HG02973 (cell line): ENCODE measurements around the gene AHCYL2.

Experiments
- ATAC-seq: cut with Tn5 transposase; IDR thresholded peaks from one replicate; pipeline ENCODE4 v1.9.1; 2021; ENCODE audit warnings: moderate library complexity; ENCODE audit not compliant: unreplicated experiment

AHCYL2 gene

GRCh38 chr7:129224251-129225205 is at the start of gene AHCYL2:
Gene AHCYL2, plus strand, starts transcription at chr7:129225030.
- peak; percentile 87 for ATAC-seq

DNA sequence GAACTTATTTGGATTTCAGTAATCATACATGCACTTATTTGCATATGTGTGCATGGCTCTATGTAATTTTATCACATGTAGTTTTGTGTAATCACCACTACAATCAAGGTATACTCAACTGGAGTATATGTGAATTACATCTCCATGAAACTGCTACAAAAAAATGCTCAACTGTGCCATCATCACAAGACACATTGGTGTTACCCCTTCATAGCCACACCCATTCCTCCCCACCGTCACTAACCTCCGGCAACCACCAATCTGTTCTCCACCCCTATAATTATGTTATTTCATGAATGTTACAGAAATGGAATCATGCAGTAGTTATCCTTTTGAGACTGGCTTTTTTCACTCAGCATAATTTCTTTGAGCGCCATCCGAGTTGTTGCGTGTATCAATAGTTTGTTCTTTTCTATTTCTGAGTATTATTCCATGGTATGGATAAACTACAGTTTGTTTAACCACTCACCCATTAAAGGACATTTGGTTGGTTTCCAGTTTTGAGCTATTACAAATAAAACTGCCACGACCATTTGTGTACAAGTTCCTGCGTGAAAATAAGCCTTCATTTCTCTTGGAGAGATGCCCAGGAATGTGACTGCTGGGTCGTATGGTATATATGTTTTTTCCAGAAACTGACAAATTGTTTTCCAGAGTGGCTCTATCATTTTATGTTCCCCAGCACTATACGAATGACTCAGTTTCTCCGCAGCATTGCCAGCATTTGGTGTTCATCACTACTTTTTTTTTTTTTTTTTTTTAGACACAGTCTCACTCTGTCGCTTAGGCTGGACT is 47.7 kb upstream of the AHCYL2 start:
- no peak for ATAC-seq

GRCh38 chr7:129184981-129185670 is 39.7 kb upstream of the AHCYL2 start:
- ATAC-seq = no peak

DNA sequence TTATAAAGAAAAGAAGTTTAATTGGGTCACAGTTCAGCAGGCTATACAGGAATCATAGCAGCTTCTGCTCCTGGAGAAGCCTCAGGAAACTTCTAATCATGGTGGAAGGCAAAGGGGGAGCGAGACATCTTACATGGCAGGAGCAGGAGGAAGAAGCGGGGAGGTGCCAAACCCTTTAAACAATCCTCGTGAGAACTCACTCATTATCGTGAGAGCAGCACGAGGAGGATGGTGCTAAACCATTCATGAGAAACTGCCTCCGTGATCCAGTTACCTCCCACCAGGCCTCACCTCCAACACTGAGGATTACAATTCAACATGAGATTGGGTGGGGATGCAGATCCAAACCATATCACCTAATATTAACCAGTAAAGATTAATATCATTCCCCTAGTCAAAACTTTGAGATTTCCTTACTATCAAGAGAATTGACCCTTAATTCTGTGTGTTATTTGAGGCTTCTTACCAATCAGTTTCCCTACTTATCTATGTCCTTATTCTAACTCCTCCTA is 38.0 kb upstream of the AHCYL2 start:
- no peak for ATAC-seq

DNA sequence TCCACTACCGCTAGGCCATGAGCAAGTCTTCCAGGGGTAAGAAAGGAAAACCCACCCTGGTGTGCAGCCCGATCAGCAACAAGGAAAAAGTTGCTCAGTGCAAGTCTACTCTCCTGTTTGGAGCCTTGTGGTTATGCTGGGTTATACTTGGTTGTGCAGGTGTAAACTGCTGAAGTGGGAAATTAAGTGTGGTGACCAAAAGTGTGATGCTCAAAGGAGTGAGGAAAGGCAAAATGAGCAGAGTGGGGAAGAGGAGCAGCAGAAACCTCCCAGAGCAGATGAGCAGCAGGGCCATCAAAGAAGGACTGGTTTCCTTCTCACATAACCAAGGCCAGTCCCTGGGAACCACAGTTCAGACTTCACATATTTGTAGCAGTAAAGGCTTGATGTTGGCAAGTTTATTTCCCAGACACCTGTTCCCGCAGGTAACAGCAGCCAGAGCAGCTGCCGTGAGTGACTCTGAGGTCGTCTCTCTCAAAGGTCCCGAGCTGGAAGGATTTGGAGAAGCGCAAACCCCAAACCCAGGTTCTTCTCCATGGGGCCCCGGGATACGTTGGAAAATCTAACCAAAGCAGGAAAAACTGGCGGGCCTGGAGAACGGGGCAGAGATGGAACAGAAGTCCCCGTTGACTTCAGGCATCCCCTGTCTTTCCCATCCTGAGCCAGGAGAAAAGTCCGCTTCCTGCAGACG is 37.0 kb upstream of the AHCYL2 start:
- ATAC-seq = no peak

DNA sequence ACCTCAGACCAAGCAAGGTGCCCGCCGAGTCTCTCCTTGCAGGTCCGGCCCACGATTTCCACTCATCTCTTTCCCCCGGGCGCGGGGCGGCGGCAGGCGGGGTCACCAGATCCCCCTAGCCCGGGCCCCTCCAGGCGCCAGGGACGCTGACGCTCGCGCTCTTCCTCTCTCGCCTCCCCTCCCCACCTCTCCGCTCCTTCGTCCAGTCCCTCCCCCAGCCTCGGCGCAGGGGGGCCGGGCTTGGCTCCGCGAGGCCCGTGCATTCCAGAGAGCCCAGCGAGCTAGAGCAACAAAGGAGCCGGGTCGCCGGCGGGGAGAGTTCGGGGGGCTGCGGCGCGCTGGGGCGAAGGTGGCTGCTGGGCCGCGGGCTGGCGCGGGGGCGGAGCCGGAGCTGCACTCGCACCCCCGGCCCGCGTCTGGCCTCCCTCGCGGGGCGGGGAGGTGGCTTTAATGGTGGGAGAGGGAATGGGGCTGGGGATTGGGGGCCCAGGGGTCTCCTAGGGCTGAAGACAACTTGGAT is 36.4 kb upstream of the AHCYL2 start, which contains the start of gene SMO:
SMO (plus strand) TSS at position 262 of the 520 bp plus-strand sequence. CDS start 519 bp downstream, outside the sequence.
- no peak for ATAC-seq

- ATAC-seq = no peak
Measured at GRCh38 chr7:129188892-129189660, 35.8 kb upstream of the AHCYL2 start.

DNA sequence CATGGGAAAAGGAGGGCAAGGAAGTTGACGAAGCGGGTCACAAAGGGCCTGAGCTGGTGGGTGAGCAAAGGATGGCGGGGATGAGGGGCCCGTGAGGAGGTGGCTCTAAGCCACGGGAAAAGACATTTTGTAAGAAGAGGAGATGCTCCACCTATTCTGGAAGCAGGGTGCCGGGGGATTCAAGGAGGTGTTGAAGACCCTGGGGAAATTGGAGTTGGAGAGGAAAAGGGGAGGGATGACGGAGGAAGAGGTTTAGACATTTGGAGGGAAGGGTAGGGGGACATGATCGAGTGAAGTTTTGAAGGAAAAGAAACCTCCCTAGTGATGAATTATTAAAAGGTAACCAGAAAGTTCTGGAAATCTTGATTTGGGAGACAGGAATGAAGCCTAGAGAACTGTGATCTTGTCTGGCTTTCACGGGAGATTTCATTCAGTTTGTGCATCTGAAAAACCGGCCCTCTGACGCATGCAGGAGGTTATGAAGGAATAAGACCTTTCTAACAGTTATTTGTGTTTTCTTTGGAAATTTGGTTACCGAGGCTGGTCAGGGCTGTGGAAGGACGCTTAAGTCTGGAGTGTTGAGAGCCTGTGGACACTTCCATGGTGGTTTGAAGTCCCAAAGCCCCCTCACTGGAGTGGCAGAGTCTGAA is 35.0 kb upstream of the AHCYL2 start:
- ATAC-seq = no peak

- ATAC-seq = no peak
Measured at GRCh38 chr7:129191272-129191671, 33.6 kb upstream of the AHCYL2 start.

DNA sequence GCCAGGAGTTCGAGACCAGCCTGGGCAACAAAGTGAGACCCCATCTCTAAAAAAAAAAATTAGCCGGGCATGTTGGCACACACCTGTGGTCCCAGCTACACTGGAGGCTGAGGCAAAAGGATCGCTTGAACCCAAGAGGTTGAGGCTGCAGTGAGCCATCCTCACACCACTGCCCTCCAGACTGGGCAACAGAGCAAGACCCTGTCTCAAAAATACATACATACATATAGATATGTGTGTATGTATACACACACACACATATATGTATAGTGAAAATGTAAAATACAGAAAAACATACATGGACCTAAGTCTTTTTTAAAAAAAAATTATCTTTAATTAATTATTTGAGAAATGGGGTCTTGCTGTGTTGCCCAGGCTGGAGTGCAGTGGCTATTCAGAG is 30.9 kb upstream of the AHCYL2 start:
- ATAC-seq = no peak

DNA sequence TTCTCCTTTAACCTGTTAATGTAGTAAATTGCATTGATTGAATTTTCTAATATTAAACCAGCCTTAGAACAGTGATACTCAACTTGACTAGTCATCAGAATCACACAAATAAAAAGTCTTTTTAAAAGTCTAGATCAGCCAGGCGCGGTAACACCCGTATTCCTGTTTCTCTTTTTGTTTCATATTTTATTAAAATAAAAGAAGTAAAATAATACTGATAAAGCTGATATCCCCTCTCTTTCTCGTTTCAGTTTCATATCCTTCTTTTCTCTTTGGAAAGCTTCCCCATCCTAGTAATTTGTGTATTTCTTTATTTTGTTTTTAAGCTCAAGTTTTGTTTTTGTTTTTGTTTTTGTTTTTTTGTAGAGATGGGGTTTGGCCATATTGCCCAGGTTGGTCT is 27.1 kb upstream of the AHCYL2 start:
- no peak for ATAC-seq

- ATAC-seq = no peak
Measured at GRCh38 chr7:129199406-129199805, 25.4 kb upstream of the AHCYL2 start.

DNA sequence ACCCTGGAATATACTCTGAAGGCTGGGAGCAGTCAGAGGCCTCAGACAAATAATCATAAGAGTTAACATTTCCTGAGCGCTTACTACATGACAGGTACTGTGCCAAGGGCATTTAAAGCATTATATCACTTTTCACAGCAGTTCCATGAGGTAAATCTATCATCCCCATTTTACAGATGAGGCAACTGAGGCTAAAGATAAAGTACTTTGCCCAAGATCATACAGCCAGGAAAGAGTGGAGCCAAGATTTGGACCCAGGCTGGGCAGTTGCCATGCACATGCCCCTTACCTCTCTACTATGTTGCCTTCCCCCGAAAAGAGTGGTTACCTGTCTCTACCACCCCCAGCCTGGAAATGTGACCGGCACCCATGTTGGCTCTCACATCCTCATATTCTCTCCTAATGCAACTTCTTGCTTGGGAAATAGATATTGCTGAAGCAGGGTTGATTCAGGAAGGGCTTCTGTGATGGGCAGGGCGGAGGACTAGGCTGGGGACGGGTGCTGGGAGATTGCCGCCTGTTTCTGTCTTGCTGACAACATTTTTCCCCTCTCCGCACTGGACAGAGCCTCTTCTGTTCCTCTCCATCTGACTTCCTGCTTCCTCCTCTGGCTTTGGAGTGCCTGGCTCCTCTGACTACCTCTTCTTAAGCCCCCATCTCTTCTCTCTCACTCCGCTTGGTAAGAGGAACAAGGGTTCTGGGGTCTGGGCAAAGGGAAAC is 22.6 kb upstream of the AHCYL2 start:
- ATAC-seq = no peak

- no peak for ATAC-seq
Measured at GRCh38 chr7:129203050-129203741, 21.6 kb upstream of the AHCYL2 start.

- ATAC-seq = no peak
Measured at GRCh38 chr7:129205126-129205818, 19.6 kb upstream of the AHCYL2 start.

GRCh38 chr7:129205987-129206785 is 18.6 kb upstream of the AHCYL2 start:
- ATAC-seq = no peak
